LNCAP (cell line): ENCODE measurements around the gene VSTM5.

Source experiments
- CTCF ChIP-seq: fragments of 450-650 bp; IDR thresholded peaks from 2 replicates; pipeline ENCODE4 v1.5.1; 2017; ENCODE audit warnings: mild to moderate bottlenecking

The VSTM5 gene

DNA sequence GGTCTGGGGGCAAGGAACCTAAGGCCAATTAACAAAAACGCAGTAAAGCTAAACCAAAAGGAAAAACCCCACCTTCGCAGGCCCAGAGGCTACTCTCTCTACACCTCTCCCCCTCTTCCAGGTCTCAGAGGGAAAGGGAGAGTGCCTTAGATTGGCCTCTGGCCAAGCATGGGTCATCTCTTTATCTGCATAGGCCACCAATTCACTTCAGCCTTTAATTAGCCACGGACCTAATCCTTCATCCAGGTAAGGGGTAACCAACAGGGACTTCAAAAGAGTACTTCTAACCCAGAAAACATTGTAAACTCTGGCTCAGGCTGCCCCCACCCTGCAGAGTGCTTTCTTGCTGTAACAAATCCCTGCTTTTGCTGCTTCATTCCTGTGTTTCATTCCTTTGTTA lies 9.4 kb downstream of the VSTM5 start:
- TF ChIP-seq CTCF, result no peak

DNA sequence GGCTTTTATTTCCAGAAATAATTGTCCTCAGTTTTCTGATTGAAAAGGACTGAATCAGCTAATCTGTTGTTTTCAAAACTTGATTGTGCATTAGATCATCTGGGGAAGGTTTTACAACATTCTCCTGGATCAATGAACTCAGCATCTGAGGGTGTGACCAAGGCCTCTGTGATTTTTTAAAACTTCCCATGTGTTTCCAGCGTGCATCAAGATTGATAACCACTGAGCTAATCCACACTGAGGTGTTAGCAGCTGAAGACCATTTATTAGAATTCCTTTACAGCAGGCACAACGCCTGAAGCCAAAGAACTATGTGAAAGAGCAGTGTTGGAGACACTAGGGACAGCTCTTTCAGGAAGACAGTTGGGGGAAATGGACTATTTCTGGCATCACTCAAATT lies 10.2 kb downstream of the VSTM5 start:
- TF ChIP-seq CTCF, result no peak

DNA sequence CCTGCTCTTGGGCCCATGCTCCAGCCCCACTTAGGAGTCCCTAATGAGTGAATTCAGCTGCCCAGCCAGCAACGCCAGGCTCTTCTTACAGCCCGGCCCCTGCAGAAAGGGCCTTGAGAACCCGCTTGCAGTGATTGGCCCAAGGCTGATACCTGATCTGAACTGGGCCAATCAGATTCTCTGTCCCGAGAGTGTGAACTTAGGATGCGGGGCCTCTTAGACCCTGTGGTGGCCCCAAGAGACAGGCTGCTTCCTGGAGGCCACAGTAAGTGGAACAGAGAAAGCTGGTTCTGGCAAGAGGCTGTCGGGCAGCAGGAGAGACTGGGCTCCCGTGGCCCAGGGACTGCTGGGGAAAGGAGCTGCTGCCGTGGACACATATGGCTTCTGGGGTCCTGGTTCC lies 11.5 kb downstream of the VSTM5 start:
- TF ChIP-seq CTCF, result no peak

- TF ChIP-seq CTCF, result no peak
These were observed 17.6 kb downstream of the VSTM5 start for GRCh38 chr11:93832780-93833179.

DNA sequence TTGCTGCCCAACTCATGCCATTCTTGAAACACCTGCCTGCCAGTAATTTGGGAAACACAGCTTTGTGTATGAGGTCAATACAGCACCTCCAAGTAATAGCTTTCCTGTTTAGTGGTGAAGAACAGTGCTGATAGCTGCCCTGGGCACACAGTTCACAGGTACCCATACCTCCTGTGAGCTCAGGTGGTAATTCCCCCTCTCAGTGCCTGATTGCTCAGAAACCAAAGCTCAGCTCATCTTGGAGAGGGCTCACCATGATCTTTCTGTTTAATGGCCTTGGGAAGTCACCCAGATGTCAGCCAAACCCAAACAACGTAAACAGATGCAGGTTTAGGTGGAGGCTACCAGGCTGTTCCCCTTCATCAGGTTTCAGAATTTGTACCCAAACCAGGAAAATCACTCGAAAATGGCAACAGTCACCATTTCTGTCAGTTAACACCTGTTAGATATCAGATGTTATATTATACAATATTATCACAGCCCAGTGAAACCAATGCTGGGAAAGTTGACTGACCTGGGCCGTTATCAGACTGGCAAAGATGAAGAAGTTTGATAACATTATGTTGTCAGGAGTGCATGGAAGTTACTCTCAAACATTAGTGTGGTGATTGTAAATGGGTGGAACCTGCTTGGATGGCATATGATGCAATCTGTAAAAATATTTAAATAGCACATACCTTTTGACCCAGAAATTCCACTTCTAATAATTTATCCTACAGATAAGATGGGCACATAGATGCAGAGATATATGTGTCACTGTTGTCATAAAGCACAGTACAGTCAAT lies 18.9 kb downstream of the VSTM5 start:
- no peak for TF ChIP-seq CTCF

DNA sequence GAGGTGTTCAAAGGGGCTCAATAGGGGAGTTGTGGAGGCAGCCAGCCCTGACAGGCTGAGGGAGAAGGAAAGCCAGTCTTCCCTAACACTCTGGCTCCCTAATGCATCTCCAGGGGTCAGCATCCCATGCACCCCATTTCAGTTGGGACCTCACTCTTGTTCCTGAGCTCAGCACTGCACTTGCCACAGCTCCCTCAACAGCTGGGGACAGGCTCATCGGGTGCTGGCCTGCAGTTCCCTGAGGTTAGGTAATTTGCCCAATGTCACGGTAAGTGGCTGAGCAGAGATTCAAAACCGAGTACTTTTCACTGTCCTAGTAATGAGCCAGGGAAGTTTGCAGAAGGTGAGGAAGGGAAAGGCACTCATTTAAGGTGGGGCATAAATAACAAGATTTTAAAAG lies 20.8 kb downstream of the VSTM5 start:
- no peak for TF ChIP-seq CTCF

GRCh38 chr11:93827363-93827762 lies 23.1 kb downstream of the VSTM5 start:
- no peak for TF ChIP-seq CTCF

- no peak for TF ChIP-seq CTCF
These were observed 27.2 kb downstream of the VSTM5 start for GRCh38 chr11:93823210-93823609.
